ENCODE measurements around the gene BICD2. TPM values are rescaled to one million over a fixed set of nuclear protein-coding genes. Genes with fewer than 3 reads are reported as not detected.

The BICD2 gene
- total and polyA plus RNA-seq, 12 donors: 9.3 to 33.8 (median 23.3) TPM

- H3K36me3 ChIP-seq (replicated peaks in 1 of 2): peaks cover 0 to 82% of the 10 kb centered on the region in 2 donors
- no peaks in the 10 kb centered on the region for H3K27me3 ChIP-seq
- TF ChIP-seq, protein P1, sequence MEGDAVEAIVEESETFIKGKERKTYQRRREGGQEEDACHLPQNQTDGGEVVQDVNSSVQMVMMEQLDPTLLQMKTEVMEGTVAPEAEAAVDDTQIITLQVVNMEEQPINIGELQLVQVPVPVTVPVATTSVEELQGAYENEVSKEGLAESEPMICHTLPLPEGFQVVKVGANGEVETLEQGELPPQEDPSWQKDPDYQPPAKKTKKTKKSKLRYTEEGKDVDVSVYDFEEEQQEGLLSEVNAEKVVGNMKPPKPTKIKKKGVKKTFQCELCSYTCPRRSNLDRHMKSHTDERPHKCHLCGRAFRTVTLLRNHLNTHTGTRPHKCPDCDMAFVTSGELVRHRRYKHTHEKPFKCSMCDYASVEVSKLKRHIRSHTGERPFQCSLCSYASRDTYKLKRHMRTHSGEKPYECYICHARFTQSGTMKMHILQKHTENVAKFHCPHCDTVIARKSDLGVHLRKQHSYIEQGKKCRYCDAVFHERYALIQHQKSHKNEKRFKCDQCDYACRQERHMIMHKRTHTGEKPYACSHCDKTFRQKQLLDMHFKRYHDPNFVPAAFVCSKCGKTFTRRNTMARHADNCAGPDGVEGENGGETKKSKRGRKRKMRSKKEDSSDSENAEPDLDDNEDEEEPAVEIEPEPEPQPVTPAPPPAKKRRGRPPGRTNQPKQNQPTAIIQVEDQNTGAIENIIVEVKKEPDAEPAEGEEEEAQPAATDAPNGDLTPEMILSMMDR (IDR thresholded peaks at IDR 0.05): no peak
- no peak for TF ChIP-seq POLR2A (IDR thresholded peaks at IDR 0.05)
- no peak for DNase-seq
- 88 to 93% (median 90%) methylated on average over 21 to 34 of the region's 34 CpGs for WGBS, 4 donors
- no peaks in the 10 kb centered on the region for H3K9me3 ChIP-seq (replicated peaks in 1 of 3)
- H3K4me1 ChIP-seq (replicated peaks in 1 of 2): no peaks in the 10 kb centered on the region
- intact Hi-C loops (cut with DNase I): loop anchor here (5.0 to 10.0 kb wide), 2 partner anchors 46 to 73 kb away; partner anchors contain the start of gene BICD2 (in 2 of the 2)
- H3K27ac ChIP-seq: no peak overlapping the region
- H3K4me3 ChIP-seq: no peak overlapping the region
These were observed 45.5 kb downstream of the BICD2 start for GRCh38 chr9:92719028-92719647.

DNA sequence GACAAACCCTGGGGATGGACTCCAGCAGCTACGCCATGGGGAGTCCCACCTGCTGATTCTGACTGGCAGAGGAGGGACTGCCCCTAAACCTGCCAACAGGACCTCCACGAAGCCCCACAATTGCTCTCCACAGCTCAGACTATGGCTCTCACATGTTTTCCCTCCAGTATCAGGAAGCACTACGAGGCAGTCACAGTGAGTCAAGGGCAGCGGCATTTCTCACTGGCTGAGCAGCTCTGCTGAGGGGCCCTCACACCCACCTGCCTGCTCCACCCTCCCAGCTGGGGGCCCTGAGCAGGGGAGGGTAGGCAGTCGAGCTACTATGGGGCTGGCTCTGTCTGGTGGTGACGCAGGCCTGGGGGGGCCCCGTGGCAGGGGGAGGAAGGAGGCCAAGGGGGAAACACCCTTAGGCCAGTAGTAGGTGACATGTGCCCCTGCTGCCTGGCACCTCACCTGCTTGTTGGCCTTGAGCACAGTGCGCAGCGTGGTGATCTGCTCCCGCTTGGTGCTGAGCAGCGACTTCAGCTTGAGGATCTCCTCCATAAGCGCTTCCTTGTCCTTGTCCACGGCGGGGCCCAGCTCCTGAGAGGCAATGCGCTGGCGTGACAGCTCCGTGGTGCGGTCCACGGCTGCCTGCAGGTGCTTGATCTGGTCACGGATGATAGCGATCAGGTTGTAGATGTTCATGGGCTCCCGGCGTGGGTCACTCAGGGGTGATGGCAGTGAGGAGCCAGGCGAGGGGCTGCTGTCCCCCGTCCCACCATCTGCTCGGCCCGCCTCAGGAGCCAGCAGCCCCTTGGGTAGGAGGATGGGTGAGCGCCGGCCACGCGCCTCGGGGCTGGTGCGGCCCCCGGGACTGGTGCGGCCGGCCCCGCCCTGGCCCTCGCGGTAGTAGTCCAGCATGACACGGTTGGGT lies 46.3 kb downstream of the BICD2 start:
- Histone ChIP-seq H3K4me3 (no peak overlapping the region), H3K4me1 (replicated peaks in 1 of 2) (no peaks in the 10 kb centered on the region), H3K27ac (no peak overlapping the region), H3K36me3 (replicated peaks in 1 of 2) (peaks cover 0 to 90% of the 10 kb centered on the region in 2 donors), H3K9me3 (replicated peaks in 1 of 3) (no peaks in the 10 kb centered on the region), H3K27me3 (no peaks in the 10 kb centered on the region)
- TF ChIP-seq POLR2A (IDR thresholded peaks at IDR 0.05): no peak
- TF ChIP-seq, protein P1 (IDR thresholded peaks at IDR 0.05): no peak
- DNase-seq: peak in 1 of 7 donors; percentile 19
- intact Hi-C loops (cut with DNase I): loop anchor here (5.0 to 10.0 kb wide), 2 partner anchors 46 to 74 kb away; partner anchors contain the start of gene BICD2 (in 2 of the 2)
- 90 to 96% (median 92%) methylated on average over 16 to 40 of the region's 40 CpGs for WGBS, 4 donors

DNA sequence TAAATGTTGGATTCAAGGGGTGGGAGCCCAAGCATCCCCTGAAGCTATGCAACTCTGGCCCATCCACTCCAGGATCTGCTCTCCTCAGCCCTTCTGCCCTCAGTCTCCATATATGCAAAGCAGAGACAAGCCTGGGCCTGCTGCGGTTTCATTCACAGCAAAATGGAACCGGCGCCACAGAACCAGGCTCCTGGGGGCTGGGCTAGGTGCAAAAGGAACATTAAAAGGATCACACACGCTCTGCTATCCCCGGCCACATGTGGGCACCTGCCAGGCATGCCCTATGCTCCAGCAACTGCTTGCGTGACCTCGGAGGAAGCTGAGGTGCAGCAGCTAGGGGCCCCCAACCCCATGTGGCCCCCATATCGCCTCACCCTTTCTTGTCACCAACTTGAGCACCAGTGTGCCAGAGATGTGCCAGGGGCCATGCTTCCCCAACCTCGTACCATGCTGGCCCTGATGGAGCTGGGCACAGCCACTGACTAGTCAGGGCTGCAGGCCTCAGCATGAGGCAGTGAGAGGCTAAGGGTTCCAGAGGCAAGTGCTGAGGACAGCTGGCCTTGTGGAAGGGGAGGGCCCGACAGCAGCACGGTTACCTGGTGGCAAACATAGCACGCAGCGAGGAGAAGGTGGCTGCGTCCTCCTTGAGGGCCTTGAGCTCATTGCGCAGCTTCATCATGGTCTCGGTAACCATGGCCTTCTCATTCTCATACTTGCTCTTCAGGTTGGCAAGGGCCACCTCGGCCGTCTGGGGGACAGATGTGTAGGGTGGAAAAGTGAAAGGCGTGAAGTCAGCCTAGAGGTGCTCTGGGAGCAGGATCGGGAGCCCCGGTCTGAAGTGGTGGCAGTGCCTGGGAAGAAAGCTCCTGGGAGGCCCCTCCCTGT lies 47.2 kb downstream of the BICD2 start:
- no peaks in the 10 kb centered on the region for H3K27me3 ChIP-seq
- WGBS, 4 donors: 90 to 95% (median 92%) methylated on average over 15 to 21 of the region's 21 CpGs
- DNase-seq: peak in 1 of 7 donors; percentile 18
- no peaks in the 10 kb centered on the region for H3K4me1 ChIP-seq (replicated peaks in 1 of 2)
- intact Hi-C loops (cut with DNase I): loop anchor here (5.0 to 10.0 kb wide), 2 partner anchors 47 to 75 kb away; partner anchors contain the start of gene BICD2 (in 2 of the 2)
- H3K4me3 ChIP-seq: no peak overlapping the region
- no peak overlapping the region for H3K27ac ChIP-seq
- TF ChIP-seq POLR2A (IDR thresholded peaks at IDR 0.05): no peak
- TF ChIP-seq, protein P1 (IDR thresholded peaks at IDR 0.05): no peak
- H3K36me3 ChIP-seq (replicated peaks in 1 of 2): peaks cover 0 to 94% of the 10 kb centered on the region in 2 donors
- no peaks in the 10 kb centered on the region for H3K9me3 ChIP-seq (replicated peaks in 1 of 3)

Measured in adrenal gland (tissue), 12 donors.